Measurements from ENCODE around the gene DIMT1. TPM values are rescaled to one million over a fixed set of nuclear protein-coding genes. Genes with fewer than 3 reads are reported as not detected.
A peak's percentile ranks its signal among the peaks of the same experiment; 100 is the strongest.

The DIMT1 gene
- total RNA-seq, 1 experiment from 2014 or later, result 20.8 TPM

DNA sequence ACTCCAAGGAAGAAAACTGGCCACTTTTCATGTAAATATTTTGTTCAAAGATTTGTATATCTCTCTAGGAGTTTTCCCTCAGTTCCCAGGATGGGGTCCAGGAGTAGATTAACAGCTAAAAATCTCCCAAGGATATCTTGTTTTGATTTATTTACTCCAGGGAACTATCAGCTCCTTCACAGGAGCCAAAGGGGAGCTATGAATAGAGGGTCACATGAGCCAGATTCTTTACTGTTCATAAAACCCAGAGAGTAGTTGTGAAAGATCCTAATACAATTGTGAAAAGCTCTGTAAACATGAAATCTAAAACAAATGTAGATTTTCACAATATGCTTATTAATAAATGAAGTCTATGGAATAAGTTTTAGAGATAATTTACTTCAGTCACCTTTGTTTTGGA lies 16.9 kb downstream of the DIMT1 start:
- ChIA-PET POLR2A (ENCODE audit: unreplicated experiment) (interaction anchor here (0.7 kb wide), 1 partner anchor 17 kb away, joined by 3 read pairs; no protein-coding TSS in a partner anchor), CTCF (no interaction called here)
- no TSS peak for BruUV-seq (replicated peaks)

DNA sequence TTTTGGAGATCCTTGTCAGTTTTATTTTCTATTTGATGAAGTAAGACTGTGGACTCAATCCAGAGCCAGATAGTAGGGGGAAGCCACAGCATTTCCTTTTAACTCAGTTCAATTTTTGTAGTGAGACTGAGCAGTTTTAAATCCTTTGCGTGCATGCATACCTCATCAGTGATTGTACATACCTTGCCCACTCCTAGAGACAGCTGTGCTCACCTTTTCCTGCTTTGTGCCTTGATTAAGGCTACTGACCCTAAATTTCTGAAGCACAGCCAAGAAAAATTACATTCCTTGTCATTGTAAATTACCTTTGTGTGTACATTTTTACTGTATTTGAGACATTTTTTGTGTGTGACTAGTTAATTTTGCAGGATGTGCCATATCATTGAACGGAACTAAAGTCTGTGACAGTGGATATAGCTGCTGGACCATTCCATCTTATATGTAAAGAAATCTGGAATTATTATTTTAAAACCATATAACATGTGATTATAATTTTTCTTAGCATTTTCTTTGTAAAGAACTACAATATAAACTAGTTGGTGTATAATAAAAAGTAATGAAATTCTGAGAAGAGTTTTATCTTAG lies 17.8 kb downstream of the DIMT1 start:
- intact Hi-C loops (cut with micrococcal nuclease; ENCODE audit: unreplicated experiment), result loop anchor here (1.0 to 5.0 kb wide), 2 partner anchors 26 to 79 kb away; partner anchors contain the start of genes IPO11 and KIF2A
- peak overlapping the region; percentile 67 for H3K27ac ChIP-seq
- peak; percentile 37 to 62 for DNase-seq

More for the DNA sequence above, 16.9 kb downstream of the DIMT1 start:
- no peak overlapping the region for H3K4me3 ChIP-seq
- no peak overlapping the region for H3K27ac ChIP-seq
- intact Hi-C loops (cut with micrococcal nuclease; ENCODE audit: unreplicated experiment), result loop anchor here (5.0 kb wide), 1 partner anchor 80 kb away; the partner anchor contains the start of gene KIF2A
- H3K36me3 ChIP-seq (ENCODE audit: low read depth), result peaks cover 46% of the 10 kb centered on the region
- peaks cover 23% of the 10 kb centered on the region for H3K4me1 ChIP-seq (replicated peaks; ENCODE audit: insufficient read depth)
- no peaks in the 10 kb centered on the region for H3K27me3 ChIP-seq (ENCODE audit: insufficient read depth, low read depth)
- H2AFZ ChIP-seq, result no peak overlapping the region
- no peak for TF ChIP-seq EZH2 (IDR thresholded peaks at IDR 0.05; ENCODE audit: low read depth)
- TF ChIP-seq, protein P1, sequence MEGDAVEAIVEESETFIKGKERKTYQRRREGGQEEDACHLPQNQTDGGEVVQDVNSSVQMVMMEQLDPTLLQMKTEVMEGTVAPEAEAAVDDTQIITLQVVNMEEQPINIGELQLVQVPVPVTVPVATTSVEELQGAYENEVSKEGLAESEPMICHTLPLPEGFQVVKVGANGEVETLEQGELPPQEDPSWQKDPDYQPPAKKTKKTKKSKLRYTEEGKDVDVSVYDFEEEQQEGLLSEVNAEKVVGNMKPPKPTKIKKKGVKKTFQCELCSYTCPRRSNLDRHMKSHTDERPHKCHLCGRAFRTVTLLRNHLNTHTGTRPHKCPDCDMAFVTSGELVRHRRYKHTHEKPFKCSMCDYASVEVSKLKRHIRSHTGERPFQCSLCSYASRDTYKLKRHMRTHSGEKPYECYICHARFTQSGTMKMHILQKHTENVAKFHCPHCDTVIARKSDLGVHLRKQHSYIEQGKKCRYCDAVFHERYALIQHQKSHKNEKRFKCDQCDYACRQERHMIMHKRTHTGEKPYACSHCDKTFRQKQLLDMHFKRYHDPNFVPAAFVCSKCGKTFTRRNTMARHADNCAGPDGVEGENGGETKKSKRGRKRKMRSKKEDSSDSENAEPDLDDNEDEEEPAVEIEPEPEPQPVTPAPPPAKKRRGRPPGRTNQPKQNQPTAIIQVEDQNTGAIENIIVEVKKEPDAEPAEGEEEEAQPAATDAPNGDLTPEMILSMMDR (conservative IDR thresholded peaks at IDR 0.05), result no peak
- DNase-seq, result no peak
- H3K79me2 ChIP-seq (ENCODE audit: low read depth), result no peaks in the 10 kb centered on the region
- H3K9me3 ChIP-seq (ENCODE audit: insufficient read depth, low read depth), result no peaks in the 10 kb centered on the region
- H3K4me2 ChIP-seq, result no peak overlapping the region
- H3K9me2 ChIP-seq (ENCODE audit: insufficient read depth), result no peaks in the 10 kb centered on the region
- H3F3A ChIP-seq (ENCODE audit: insufficient read depth, low read depth), result peaks cover 44% of the 10 kb centered on the region
- H4K20me1 ChIP-seq (ENCODE audit: insufficient read depth), result peaks cover 3% of the 10 kb centered on the region; the same call in 1 of the 2 replicates

DNA sequence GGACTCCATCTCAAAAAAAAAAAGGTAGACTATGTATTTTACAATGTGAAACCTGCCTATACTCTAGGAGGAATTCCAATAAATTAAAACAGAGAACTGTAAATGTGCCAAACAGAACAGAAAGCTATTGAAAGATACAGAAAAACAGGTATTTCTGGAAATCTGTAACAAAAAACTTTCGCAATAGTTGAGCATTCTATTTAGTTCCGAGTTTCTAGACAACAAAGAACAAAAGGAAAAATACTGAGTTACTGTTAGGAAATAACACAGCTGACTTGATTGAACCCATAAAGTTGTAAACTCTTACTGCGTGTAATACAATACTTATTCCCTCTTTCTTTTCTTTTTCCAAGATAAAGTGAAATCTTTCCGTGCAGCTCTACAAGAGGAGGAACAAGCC lies 18.6 kb downstream of the DIMT1 start:
- peaks cover 23% of the 10 kb centered on the region for H3K4me1 ChIP-seq (replicated peaks; ENCODE audit: insufficient read depth)
- DNase-seq, result peak in 1 of 2 experiments; percentile 86
- H3F3A ChIP-seq (ENCODE audit: insufficient read depth, low read depth), result peaks cover 43% of the 10 kb centered on the region
- ChIA-PET POLR2A (ENCODE audit: unreplicated experiment) (interaction anchor here (0.6 to 0.9 kb wide), 3 partner anchors 18 to 859 kb away, joined by 5 read pairs; partner anchors contain the start of gene DIMT1), CTCF (no interaction called here)
- H3K27ac ChIP-seq, result peak overlapping the region; percentile 67
- peak overlapping the region; percentile 32 for H3K4me2 ChIP-seq
- intact Hi-C loops (cut with micrococcal nuclease; ENCODE audit: unreplicated experiment), result loop anchor here (1.0 to 5.0 kb wide), 2 partner anchors 27 to 78 kb away; partner anchors contain the start of genes IPO11 and KIF2A
- no peaks in the 10 kb centered on the region for H3K9me2 ChIP-seq (ENCODE audit: insufficient read depth)
- H2AFZ ChIP-seq, result no peak overlapping the region
- peaks cover 3% of the 10 kb centered on the region; the same call in 1 of the 2 replicates for H4K20me1 ChIP-seq (ENCODE audit: insufficient read depth)
- no peaks in the 10 kb centered on the region for H3K27me3 ChIP-seq (ENCODE audit: insufficient read depth, low read depth)
- H3K36me3 ChIP-seq (ENCODE audit: low read depth), result peaks cover 39% of the 10 kb centered on the region
- TF ChIP-seq EZH2 (IDR thresholded peaks at IDR 0.05; ENCODE audit: low read depth), result no peak
- TF ChIP-seq, protein P1 (conservative IDR thresholded peaks at IDR 0.05), result no peak
- no peak overlapping the region for H3K4me3 ChIP-seq
- no peaks in the 10 kb centered on the region for H3K79me2 ChIP-seq (ENCODE audit: low read depth)
- BruUV-seq (replicated peaks), result no TSS peak
- no peaks in the 10 kb centered on the region for H3K9me3 ChIP-seq (ENCODE audit: insufficient read depth, low read depth)

More for the DNA sequence above, 17.8 kb downstream of the DIMT1 start:
- H2AFZ ChIP-seq, result no peak overlapping the region
- ChIA-PET POLR2A (ENCODE audit: unreplicated experiment) (interaction anchor here (0.7 to 0.9 kb wide), 2 partner anchors 16 to 18 kb away, joined by 3 read pairs; partner anchors contain the start of gene DIMT1), CTCF (no interaction called here)
- no peak overlapping the region for H3K4me3 ChIP-seq
- peaks cover 23% of the 10 kb centered on the region for H3K4me1 ChIP-seq (replicated peaks; ENCODE audit: insufficient read depth)
- BruUV-seq (replicated peaks), result no TSS peak
- H4K20me1 ChIP-seq (ENCODE audit: insufficient read depth), result peaks cover 3% of the 10 kb centered on the region; the same call in 1 of the 2 replicates
- H3K4me2 ChIP-seq, result no peak overlapping the region
- peaks cover 43% of the 10 kb centered on the region for H3K36me3 ChIP-seq (ENCODE audit: low read depth)
- no peaks in the 10 kb centered on the region for H3K9me2 ChIP-seq (ENCODE audit: insufficient read depth)
- TF ChIP-seq, protein P1 (conservative IDR thresholded peaks at IDR 0.05), result no peak
- TF ChIP-seq EZH2 (IDR thresholded peaks at IDR 0.05; ENCODE audit: low read depth), result no peak
- no peaks in the 10 kb centered on the region for H3K27me3 ChIP-seq (ENCODE audit: insufficient read depth, low read depth)
- H3K79me2 ChIP-seq (ENCODE audit: low read depth), result no peaks in the 10 kb centered on the region
- peaks cover 44% of the 10 kb centered on the region for H3F3A ChIP-seq (ENCODE audit: insufficient read depth, low read depth)
- H3K9me3 ChIP-seq (ENCODE audit: insufficient read depth, low read depth), result no peaks in the 10 kb centered on the region
